GM23248 (cell line): Measurements from ENCODE around the gene SLC7A8.
"Not testable (repeated sequence)": the region's sequence is repeated elsewhere in the genome, so short reads cannot be mapped to it uniquely, and the experiment has no call there.

Experiments
- EZH2 ChIP-seq: fragments of 200-600 bp; sonication (generic); IDR thresholded peaks from 2 replicates; pipeline ENCODE4 v1.6.1; 2018; ENCODE audit warnings: antibody characterized with exemption, mild to moderate bottlenecking; ENCODE audit not compliant: insufficient read depth, poor library complexity, severe bottlenecking
- EZH2phosphoT487 ChIP-seq: fragments of 200-600 bp; sonication (generic); IDR thresholded peaks from 2 replicates; pipeline ENCODE4 v1.6.1; 2018; ENCODE audit warnings: antibody characterized with exemption, moderate library complexity, mild to moderate bottlenecking, low read depth; ENCODE audit not compliant: insufficient read depth

GRCh38 chr14:23107620-23108019 is 75.8 kb downstream of the SLC7A8 start:
- TF ChIP-seq EZH2, EZH2phosphoT487: not testable (repeated sequence)
